ENCODE measurements around the gene PTPRG. TPM values are rescaled to one million over a fixed set of nuclear protein-coding genes. Genes with fewer than 3 reads are reported as not detected.
A peak's percentile ranks its signal among the peaks of the same experiment; 100 is the strongest.

PTPRG gene
- total RNA-seq, 2 donors from 2014 or later = 76.5 to 108 TPM

DNA sequence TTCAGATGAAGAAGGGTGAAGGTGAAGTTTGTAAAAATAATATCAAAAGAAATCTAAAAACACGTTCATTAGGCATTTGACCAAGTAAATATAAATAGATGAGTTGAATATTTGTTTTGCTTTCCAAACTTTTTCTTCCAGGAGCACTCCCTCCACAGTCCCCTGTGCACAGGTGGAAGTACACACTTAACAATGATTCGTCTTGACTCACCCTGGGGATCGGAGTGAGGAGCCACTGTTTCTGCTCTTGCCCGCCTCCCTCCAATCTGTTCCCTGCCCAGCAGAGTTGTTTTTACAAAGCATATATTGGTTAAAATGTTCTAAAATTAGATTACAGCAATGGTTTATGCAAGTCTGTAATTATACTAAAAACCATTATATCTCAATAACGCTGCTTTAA is 175.1 kb downstream of the PTPRG start:
- Mint-ChIP-seq H3K4me1 (peaks cover 20% of the 10 kb centered on the region), H3K27me3 (ENCODE audit: insufficient read depth) (no peaks in the 10 kb centered on the region), H3K36me3 (ENCODE audit: low read depth) (peaks cover 8% of the 10 kb centered on the region), H3K4me3 (no peak overlapping the region), H3K9me3 (no peaks in the 10 kb centered on the region), H3K27ac (no peak overlapping the region)
- TF ChIP-seq, protein P1, sequence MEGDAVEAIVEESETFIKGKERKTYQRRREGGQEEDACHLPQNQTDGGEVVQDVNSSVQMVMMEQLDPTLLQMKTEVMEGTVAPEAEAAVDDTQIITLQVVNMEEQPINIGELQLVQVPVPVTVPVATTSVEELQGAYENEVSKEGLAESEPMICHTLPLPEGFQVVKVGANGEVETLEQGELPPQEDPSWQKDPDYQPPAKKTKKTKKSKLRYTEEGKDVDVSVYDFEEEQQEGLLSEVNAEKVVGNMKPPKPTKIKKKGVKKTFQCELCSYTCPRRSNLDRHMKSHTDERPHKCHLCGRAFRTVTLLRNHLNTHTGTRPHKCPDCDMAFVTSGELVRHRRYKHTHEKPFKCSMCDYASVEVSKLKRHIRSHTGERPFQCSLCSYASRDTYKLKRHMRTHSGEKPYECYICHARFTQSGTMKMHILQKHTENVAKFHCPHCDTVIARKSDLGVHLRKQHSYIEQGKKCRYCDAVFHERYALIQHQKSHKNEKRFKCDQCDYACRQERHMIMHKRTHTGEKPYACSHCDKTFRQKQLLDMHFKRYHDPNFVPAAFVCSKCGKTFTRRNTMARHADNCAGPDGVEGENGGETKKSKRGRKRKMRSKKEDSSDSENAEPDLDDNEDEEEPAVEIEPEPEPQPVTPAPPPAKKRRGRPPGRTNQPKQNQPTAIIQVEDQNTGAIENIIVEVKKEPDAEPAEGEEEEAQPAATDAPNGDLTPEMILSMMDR (conservative IDR thresholded peaks at IDR 0.05) = no peak
- no peak overlapping the region for H3K9ac ChIP-seq (ENCODE audit: extremely low read depth, low read length, poor library complexity, severe bottlenecking)
- WGBS, 2 experiments (ENCODE audit: insufficient coverage in 1 of 2, insufficient read length in 1 of 2) = 96 to 100% methylated on average over 4 to 5 of the region's 5 CpGs
- no peaks in the 10 kb centered on the region for H3K9me3 ChIP-seq (ENCODE audit: control insufficient read depth, low read length)
- no peak for DNase-seq
- no peak overlapping the region for H3K4me3 ChIP-seq (ENCODE audit: low read length)
- peaks cover 6% of the 10 kb centered on the region for H3K36me3 ChIP-seq (ENCODE audit: control insufficient read depth, insufficient read depth, low read length)
- no peaks in the 10 kb centered on the region for H3K27me3 ChIP-seq (ENCODE audit: control insufficient read depth, insufficient read depth, low read length, poor library complexity, severe bottlenecking)
- no peak overlapping the region for H3K27ac ChIP-seq (ENCODE audit: low read depth, low read length)
- H3K4me1 ChIP-seq (ENCODE audit: control insufficient read depth, insufficient read depth, low read length) = no peaks in the 10 kb centered on the region

DNA sequence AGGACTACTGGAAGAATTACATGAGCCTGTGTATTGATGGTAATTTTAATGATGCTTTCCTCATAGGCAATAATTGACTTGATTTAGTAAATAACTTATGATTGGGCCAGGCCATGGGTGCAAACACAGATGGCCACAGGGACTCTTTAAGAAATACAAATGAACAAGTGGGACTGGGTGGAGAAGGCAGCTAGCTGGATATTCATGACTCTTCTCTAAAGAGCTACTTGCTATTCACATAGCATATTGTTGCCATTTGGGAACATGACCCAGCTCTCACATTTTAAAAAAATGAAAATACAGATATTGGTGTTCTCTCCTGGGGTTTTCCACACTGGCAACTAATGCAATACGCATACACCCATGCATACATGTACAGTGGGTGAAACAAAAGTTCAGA is 178.3 kb downstream of the PTPRG start:
- peaks cover 14% of the 10 kb centered on the region for H3K36me3 Mint-ChIP-seq (ENCODE audit: low read depth)
- H3K4me3 Mint-ChIP-seq = no peak overlapping the region
- no peak overlapping the region for H3K9ac ChIP-seq (ENCODE audit: extremely low read depth, low read length, poor library complexity, severe bottlenecking)
- H3K27me3 Mint-ChIP-seq (ENCODE audit: insufficient read depth) = no peaks in the 10 kb centered on the region
- TF ChIP-seq, protein P1 (conservative IDR thresholded peaks at IDR 0.05) = no peak
- peaks cover 6% of the 10 kb centered on the region for H3K36me3 ChIP-seq (ENCODE audit: control insufficient read depth, insufficient read depth, low read length)
- 94 to 100% methylated on average over 1 of the region's 1 CpG for WGBS, 2 experiments (ENCODE audit: insufficient coverage in 1 of 2, insufficient read length in 1 of 2)
- H3K4me1 ChIP-seq (ENCODE audit: control insufficient read depth, insufficient read depth, low read length) = no peaks in the 10 kb centered on the region
- no peaks in the 10 kb centered on the region for H3K27me3 ChIP-seq (ENCODE audit: control insufficient read depth, insufficient read depth, low read length, poor library complexity, severe bottlenecking)
- no peak overlapping the region for H3K4me3 ChIP-seq (ENCODE audit: low read length)
- no peak overlapping the region for H3K27ac ChIP-seq (ENCODE audit: low read depth, low read length)
- DNase-seq = no peak
- H3K27ac Mint-ChIP-seq = peak overlapping the region; percentile 46
- peaks cover 18% of the 10 kb centered on the region for H3K4me1 Mint-ChIP-seq
- no peaks in the 10 kb centered on the region for H3K9me3 ChIP-seq (ENCODE audit: control insufficient read depth, low read length)
- H3K9me3 Mint-ChIP-seq = no peaks in the 10 kb centered on the region

DNA sequence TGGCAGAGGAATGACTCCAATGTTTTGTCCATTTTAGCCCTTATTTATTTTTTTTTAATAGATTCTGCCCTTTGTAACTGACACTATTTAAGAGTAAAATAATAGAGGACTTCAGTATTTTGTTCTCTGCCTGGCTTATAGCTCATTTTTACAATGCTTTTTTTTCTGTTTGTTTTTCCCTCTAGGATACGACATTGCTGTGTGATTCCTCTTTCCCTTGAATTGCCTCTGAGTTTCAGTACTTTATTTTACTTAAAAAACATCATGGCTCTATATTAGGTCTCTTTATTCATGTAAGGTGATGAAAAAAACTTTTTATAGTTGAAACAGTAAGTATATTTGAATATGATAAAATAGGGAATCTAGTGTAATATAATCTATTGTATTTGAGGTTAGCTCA is 179.1 kb downstream of the PTPRG start:
- no peak for DNase-seq
- Histone ChIP-seq H3K36me3 (ENCODE audit: control insufficient read depth, insufficient read depth, low read length) (peaks cover 6% of the 10 kb centered on the region), H3K27me3 (ENCODE audit: control insufficient read depth, insufficient read depth, low read length, poor library complexity, severe bottlenecking) (no peaks in the 10 kb centered on the region), H3K9me3 (ENCODE audit: control insufficient read depth, low read length) (no peaks in the 10 kb centered on the region), H3K4me1 (ENCODE audit: control insufficient read depth, insufficient read depth, low read length) (no peaks in the 10 kb centered on the region), H3K27ac (ENCODE audit: low read depth, low read length) (no peak overlapping the region), H3K9ac (ENCODE audit: extremely low read depth, low read length, poor library complexity, severe bottlenecking) (no peak overlapping the region), H3K4me3 (ENCODE audit: low read length) (no peak overlapping the region)
- TF ChIP-seq, protein P1 (conservative IDR thresholded peaks at IDR 0.05) = no peak
- WGBS, 2 experiments (ENCODE audit: insufficient coverage in 1 of 2, insufficient read length in 1 of 2) = 94% methylated on average over 1 of the region's 1 CpG; no CpG with 5 or more reads in 1 of the 2 experiments
- Mint-ChIP-seq H3K27ac (no peak overlapping the region), H3K27me3 (ENCODE audit: insufficient read depth) (no peaks in the 10 kb centered on the region), H3K9me3 (no peaks in the 10 kb centered on the region), H3K4me1 (peaks cover 11% of the 10 kb centered on the region), H3K4me3 (no peak overlapping the region), H3K36me3 (ENCODE audit: low read depth) (peaks cover 14% of the 10 kb centered on the region)
